Ectodermal cell (in vitro differentiated cells): ENCODE results near the gene IL17F.
"Not testable (repeated sequence)": the region's sequence is repeated elsewhere in the genome, so short reads cannot be mapped to it uniquely, and the experiment has no call there.

Source experiments
- H3K27ac ChIP-seq: 2 replicates; pipeline ENCODE4 v1.7.0; 2013; ENCODE audit warnings: mild to moderate bottlenecking, low read depth, low read length; ENCODE audit not compliant: insufficient read depth, poor library complexity, severe bottlenecking
- H3K27me3 ChIP-seq: 2 replicates; pipeline ENCODE4 v1.7.0; 2013; ENCODE audit warnings: mild to moderate bottlenecking, low read length; ENCODE audit not compliant: insufficient read depth, control insufficient read depth, poor library complexity, severe bottlenecking
- H3K36me3 ChIP-seq: one replicate; pipeline ENCODE4 v1.7.0; 2013; ENCODE audit warnings: low read length; ENCODE audit not compliant: control insufficient read depth, insufficient read depth
- H3K4me1 ChIP-seq: one replicate; pipeline ENCODE4 v1.7.0; 2013; ENCODE audit warnings: low read length; ENCODE audit not compliant: control insufficient read depth, insufficient read depth
- H3K4me3 ChIP-seq: 2 replicates; pipeline ENCODE4 v1.7.0; 2013; ENCODE audit warnings: low read depth, low read length, control low read depth; ENCODE audit not compliant: insufficient read depth
- H3K9me3 ChIP-seq: 2 replicates; pipeline ENCODE4 v1.7.0; 2013; ENCODE audit warnings: mild to moderate bottlenecking, low read length, moderate library complexity; ENCODE audit not compliant: control insufficient read depth
- WGBS, 2 experiments: methylation state at CpG; one replicate each; pipeline ENCODE4 v1.1.7; 2013; ENCODE audit warnings: missing lambda C conversion rate in 2 of 2; 5-methylcytosine and 5-hydroxymethylcytosine counted together

IL17F gene

GRCh38 chr6:52216932-52217575, 27.2 kb downstream of the IL17F start:
- no peaks in the 10 kb centered on the region for H3K9me3 ChIP-seq
- no peaks in the 10 kb centered on the region for H3K4me1 ChIP-seq
- H3K4me3 ChIP-seq: no peak overlapping the region
- 92 to 95% methylated on average over 5 of the region's 5 CpGs for WGBS, 2 experiments
- no peaks in the 10 kb centered on the region for H3K27me3 ChIP-seq
- H3K36me3 ChIP-seq: no peaks in the 10 kb centered on the region
- no peak overlapping the region for H3K27ac ChIP-seq

DNA sequence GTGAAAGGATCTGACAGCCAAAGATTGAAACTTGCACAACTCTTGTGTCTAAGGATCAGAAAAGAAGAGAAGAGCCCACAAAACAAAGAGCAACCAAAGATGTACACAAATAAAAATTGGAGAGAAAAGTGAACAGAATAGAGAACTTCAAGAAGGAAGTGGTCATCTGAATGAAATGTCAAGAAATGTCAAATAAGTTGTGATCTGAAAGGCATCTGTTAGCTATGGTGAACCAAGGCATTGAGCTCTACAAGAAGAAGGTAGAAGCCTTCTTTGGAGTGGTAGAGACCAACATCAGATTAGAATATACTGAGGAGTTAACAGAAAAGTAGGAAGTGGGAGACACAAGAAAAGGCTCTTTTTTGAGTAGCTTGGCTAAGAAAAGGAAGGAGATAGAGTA, 28.5 kb downstream of the IL17F start:
- Histone ChIP-seq H3K27me3 (no peaks in the 10 kb centered on the region), H3K4me3 (no peak overlapping the region), H3K27ac (no peak overlapping the region), H3K36me3 (no peaks in the 10 kb centered on the region), H3K4me1 (no peaks in the 10 kb centered on the region), H3K9me3 (no peaks in the 10 kb centered on the region)

- Histone ChIP-seq H3K4me3 (no peak overlapping the region), H3K27ac (no peak overlapping the region), H3K36me3 (no peaks in the 10 kb centered on the region), H3K27me3 (no peaks in the 10 kb centered on the region), H3K9me3 (no peaks in the 10 kb centered on the region), H3K4me1 (no peaks in the 10 kb centered on the region)
- WGBS, 2 experiments: 81 to 96% methylated on average over 2 of the region's 2 CpGs
Measured at GRCh38 chr6:52213127-52213526, 31.2 kb downstream of the IL17F start.

- no peaks in the 10 kb centered on the region for H3K4me1 ChIP-seq
- H3K27ac ChIP-seq: no peak overlapping the region
- H3K27me3 ChIP-seq: no peaks in the 10 kb centered on the region
- H3K4me3 ChIP-seq: no peak overlapping the region
- H3K36me3 ChIP-seq: no peaks in the 10 kb centered on the region
- 91 to 95% methylated on average over 2 of the region's 2 CpGs for WGBS, 2 experiments
- H3K9me3 ChIP-seq: no peaks in the 10 kb centered on the region
Measured at GRCh38 chr6:52210227-52210626, 34.1 kb downstream of the IL17F start.

DNA sequence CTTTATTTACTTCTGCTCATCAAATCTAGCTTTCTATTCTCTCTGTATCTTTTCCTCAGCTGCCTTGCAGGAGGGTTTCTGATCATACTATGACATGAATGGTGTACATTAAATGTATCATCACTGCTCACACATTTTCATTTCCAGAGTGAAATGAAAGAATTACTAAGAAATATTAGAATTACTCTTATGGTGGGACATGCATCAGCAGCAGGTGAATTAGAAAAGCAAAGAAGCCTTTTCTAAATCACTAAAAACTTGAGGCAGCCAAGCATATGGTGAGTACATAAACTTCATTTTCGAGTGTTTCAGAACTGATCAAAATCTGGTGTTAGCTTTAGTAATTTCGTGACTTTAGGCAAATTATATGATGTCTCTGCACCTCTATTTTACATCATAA, 34.5 kb downstream of the IL17F start:
- H3K27me3 ChIP-seq: no peaks in the 10 kb centered on the region
- WGBS, 2 experiments: 83 to 93% methylated on average over 1 to 2 of the region's 2 CpGs
- no peak overlapping the region for H3K4me3 ChIP-seq
- H3K27ac ChIP-seq: no peak overlapping the region
- no peaks in the 10 kb centered on the region for H3K36me3 ChIP-seq
- no peaks in the 10 kb centered on the region for H3K4me1 ChIP-seq
- no peaks in the 10 kb centered on the region for H3K9me3 ChIP-seq

- Histone ChIP-seq H3K36me3 (no peaks in the 10 kb centered on the region), H3K27me3 (no peaks in the 10 kb centered on the region), H3K9me3 (no peaks in the 10 kb centered on the region), H3K4me1 (no peaks in the 10 kb centered on the region), H3K27ac (no peak overlapping the region), H3K4me3 (no peak overlapping the region)
- WGBS, 2 experiments: 91 to 92% methylated on average over 3 of the region's 3 CpGs
Measured at GRCh38 chr6:52208612-52209011, 35.7 kb downstream of the IL17F start.

DNA sequence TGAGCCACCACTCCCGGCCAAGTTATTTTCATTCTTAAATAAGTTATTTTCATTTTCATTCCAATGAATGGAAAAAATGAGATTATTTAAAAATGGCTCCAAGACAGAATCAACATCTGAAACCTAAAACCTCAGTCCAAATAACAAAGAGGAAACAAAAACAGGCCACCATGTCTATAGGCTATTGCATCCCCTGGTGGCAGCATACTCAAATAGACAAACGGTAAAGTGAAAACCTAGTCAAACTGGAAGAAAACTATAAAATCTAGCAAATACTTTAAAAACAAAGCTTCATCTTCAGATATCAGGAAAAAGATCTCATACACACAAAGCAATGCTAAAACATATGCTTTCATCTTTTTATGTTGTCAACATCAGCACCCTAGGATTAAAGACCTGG, 37.2 kb downstream of the IL17F start:
- Histone ChIP-seq H3K4me3 (no peak overlapping the region), H3K36me3 (no peaks in the 10 kb centered on the region), H3K27me3 (no peaks in the 10 kb centered on the region), H3K9me3 (peaks cover 2% of the 10 kb centered on the region), H3K27ac (no peak overlapping the region), H3K4me1 (no peaks in the 10 kb centered on the region)
- 93 to 100% methylated on average over 1 of the region's 2 CpGs for WGBS, 2 experiments

DNA sequence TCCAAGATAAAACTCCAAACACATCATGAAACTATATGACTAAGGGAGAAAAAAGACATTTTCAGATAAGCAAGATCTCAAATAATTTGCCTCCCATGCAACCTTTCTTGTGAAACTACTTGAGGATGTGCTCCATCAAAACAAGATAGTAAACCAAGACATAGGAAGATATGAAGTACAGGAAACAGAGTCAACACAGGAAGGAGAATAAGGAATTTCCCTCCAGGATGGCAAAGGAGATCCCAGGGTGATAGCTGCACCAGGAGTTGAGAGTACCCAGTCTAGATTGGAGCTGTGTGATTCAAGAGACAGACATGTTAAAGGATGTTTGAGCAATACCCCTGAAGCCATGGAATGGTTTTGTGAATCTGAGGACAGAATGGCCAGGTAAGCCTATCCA, 42.8 kb downstream of the IL17F start:
- no peaks in the 10 kb centered on the region for H3K4me1 ChIP-seq
- peaks cover 2% of the 10 kb centered on the region for H3K9me3 ChIP-seq
- H3K27me3 ChIP-seq: no peaks in the 10 kb centered on the region
- H3K27ac ChIP-seq: no peak overlapping the region
- no peaks in the 10 kb centered on the region for H3K36me3 ChIP-seq
- H3K4me3 ChIP-seq: no peak overlapping the region

GRCh38 chr6:52201046-52201445, 43.3 kb downstream of the IL17F start:
- Histone ChIP-seq H3K9me3 (peaks cover 2% of the 10 kb centered on the region), H3K27ac (no peak overlapping the region), H3K4me1 (no peaks in the 10 kb centered on the region), H3K36me3 (no peaks in the 10 kb centered on the region), H3K27me3 (no peaks in the 10 kb centered on the region), H3K4me3 (no peak overlapping the region)
- no CpG with 5 or more reads among the region's 1 CpG for WGBS, 2 experiments

- H3K4me1 ChIP-seq, H3K4me3 ChIP-seq, H3K27ac ChIP-seq, H3K9me3 ChIP-seq, H3K27me3 ChIP-seq, H3K36me3 ChIP-seq: not testable (repeated sequence)
- 56% methylated on average over 5 of the region's 5 CpGs for WGBS, 2 experiments
Measured at GRCh38 chr6:52200088-52200487, 44.2 kb downstream of the IL17F start.

DNA sequence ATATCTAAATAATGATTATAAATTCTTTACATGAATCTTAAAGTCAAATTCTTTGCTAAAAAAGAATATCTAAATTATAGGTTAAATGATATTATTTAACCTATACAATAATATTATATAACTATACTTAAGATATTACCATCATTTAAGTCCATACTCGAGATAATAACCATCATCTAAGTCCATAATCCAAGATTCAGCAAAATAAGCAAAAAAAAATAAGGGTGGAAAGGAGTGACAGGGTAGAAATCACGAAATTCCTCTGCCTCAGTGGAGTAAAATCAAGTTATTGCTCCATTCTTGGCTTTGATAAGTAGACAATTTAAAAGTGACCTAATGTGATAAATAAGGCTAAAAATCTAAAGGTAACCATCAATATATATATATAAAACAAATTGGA, 48.4 kb downstream of the IL17F start:
- H3K36me3 ChIP-seq: no peaks in the 10 kb centered on the region
- no peaks in the 10 kb centered on the region for H3K27me3 ChIP-seq
- H3K4me3 ChIP-seq: no peak overlapping the region
- no peak overlapping the region for H3K27ac ChIP-seq
- WGBS, 2 experiments: 0% methylated on average over 1 of the region's 2 CpGs; no CpG with 5 or more reads in 1 of the 2 experiments
- H3K4me1 ChIP-seq: no peaks in the 10 kb centered on the region
- H3K9me3 ChIP-seq: no peaks in the 10 kb centered on the region
